ENCODE results near the gene TMEM254. TPM values are rescaled to one million over a fixed set of nuclear protein-coding genes. Genes with fewer than 3 reads are reported as not detected.

Gene TMEM254
- total RNA-seq, 4 donors from 2014 or later = 9.9 to 22.4 (median 13.7) TPM

DNA sequence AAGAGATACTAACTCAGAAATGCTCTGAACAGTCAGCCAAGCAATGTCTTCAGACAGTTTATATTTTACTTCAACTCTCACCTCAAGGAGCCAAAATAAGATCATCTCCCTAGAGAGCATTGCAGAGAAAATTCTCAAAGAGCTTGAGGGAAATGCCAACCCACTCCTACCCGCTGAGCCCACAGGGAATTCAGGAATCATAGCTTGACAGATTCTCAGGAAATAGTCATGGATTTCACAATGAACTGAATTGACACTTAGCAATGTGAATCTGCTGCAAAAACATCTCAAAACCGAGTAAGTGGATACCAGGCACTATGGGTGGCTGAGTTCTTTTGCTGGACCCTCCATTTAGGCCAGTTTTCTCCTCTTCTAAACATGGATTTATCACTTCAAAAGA, 44.3 kb downstream of the TMEM254 start:
- TF ChIP-seq, protein P1, sequence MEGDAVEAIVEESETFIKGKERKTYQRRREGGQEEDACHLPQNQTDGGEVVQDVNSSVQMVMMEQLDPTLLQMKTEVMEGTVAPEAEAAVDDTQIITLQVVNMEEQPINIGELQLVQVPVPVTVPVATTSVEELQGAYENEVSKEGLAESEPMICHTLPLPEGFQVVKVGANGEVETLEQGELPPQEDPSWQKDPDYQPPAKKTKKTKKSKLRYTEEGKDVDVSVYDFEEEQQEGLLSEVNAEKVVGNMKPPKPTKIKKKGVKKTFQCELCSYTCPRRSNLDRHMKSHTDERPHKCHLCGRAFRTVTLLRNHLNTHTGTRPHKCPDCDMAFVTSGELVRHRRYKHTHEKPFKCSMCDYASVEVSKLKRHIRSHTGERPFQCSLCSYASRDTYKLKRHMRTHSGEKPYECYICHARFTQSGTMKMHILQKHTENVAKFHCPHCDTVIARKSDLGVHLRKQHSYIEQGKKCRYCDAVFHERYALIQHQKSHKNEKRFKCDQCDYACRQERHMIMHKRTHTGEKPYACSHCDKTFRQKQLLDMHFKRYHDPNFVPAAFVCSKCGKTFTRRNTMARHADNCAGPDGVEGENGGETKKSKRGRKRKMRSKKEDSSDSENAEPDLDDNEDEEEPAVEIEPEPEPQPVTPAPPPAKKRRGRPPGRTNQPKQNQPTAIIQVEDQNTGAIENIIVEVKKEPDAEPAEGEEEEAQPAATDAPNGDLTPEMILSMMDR (IDR thresholded peaks at IDR 0.05; ENCODE audit: low read depth) = no peak

DNA sequence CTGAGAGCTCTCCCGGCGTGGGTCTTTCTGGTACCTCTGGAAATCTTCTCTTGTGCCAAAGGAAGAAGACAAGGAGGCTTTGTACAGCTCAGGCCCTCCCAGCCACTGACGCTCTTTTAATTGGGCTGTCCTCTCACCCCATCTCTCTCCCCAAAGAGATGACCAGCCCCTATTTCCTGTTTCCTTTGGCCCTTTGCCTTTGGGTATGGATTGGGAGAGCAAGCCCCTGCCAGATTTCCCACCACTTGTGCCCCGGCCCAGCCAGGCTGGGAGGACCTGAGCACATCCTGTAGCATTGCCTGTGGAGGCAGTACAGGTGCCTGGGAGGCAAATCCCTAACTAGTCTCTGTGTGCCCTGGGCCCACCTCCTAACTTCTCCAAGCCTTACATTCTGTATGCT, 48.4 kb downstream of the TMEM254 start:
- TF ChIP-seq, protein P1 (IDR thresholded peaks at IDR 0.05; ENCODE audit: low read depth) = no peak

- TF ChIP-seq, protein P1 (IDR thresholded peaks at IDR 0.05; ENCODE audit: low read depth) = no peak
Observed at GRCh38 chr10:80131499-80131901, 53.0 kb downstream of the TMEM254 start.

DNA sequence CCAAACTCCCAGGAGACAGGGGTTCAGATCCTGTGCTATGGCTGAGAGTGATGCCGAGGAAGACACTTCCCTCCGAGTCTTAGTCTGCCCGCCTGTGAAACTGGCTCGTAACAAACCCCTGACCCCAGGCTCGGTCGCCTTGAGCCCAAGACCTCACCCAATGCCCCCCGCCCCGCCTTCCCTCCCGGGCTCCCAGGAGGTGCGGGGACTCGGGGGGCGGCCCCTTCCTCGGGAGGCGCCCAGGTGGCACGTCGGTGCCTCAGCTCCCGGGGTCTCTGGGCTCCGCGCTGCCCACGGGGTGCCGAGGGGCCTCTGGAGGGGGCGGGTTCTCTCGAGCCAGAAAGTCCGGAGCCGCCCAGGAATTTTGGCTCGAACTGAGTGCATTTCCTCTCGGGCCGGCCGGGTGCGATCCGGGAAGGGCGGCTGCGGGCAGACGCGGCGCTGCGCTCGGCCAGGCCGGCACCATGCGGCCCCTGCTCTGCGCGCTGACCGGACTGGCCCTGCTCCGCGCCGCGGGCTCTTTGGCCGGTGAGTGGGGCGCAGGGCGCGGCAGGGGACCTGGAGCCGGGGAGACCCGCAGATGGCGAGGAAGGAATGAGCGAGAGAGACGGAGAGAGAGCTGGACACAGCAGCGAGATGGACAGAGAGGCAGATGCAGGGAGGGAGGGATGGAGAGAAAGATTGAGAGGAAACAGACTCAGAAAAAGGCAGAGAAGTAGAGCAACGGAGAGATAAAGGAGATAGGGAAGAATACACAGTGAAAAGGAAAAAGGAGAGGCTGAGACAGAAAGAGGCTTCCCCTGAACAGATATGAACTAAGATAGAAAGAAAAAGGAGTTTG, 54.1 kb downstream of the TMEM254 start, which contains the start of gene PLAC9:
TSS of gene PLAC9 (plus strand) at position 432 of the 841 bp plus-strand sequence. CDS start at position 465, 33 bp downstream.
- TF ChIP-seq, protein P1 (IDR thresholded peaks at IDR 0.05; ENCODE audit: low read depth) = no peak

GRCh38 chr10:80133206-80133605, 54.7 kb downstream of the TMEM254 start:
- TF ChIP-seq, protein P1 (IDR thresholded peaks at IDR 0.05; ENCODE audit: low read depth) = no peak

GRCh38 chr10:80136134-80136571, 57.7 kb downstream of the TMEM254 start:
- TF ChIP-seq, protein P1 (IDR thresholded peaks at IDR 0.05; ENCODE audit: low read depth) = no peak

GRCh38 chr10:80137031-80137862, 58.8 kb downstream of the TMEM254 start:
- TF ChIP-seq, protein P1 (IDR thresholded peaks at IDR 0.05; ENCODE audit: low read depth) = no peak

Measured in subcutaneous adipose tissue (tissue), 4 donors.